ENCODE data around the gene CCNI2. TPM values are rescaled to one million over a fixed set of nuclear protein-coding genes. Genes with fewer than 3 reads are reported as not detected.

Gene CCNI2
- total RNA-seq, 1 donor from 2014 or later = 0.55 TPM

- TF ChIP-seq CTCF (IDR thresholded peaks at IDR 0.05) = no peak
- peaks cover 15% of the 10 kb centered on the region for H3K4me1 ChIP-seq
- intact Hi-C loops (cut with DNase I) = no loop called here
- H3K27me3 ChIP-seq = no peaks in the 10 kb centered on the region
- H3K4me3 ChIP-seq = peak overlapping the region; percentile 87
- H3K27ac ChIP-seq = no peak overlapping the region
- no peak for ATAC-seq
- no peaks in the 10 kb centered on the region for H3K9me3 ChIP-seq
- H3K36me3 ChIP-seq = no peaks in the 10 kb centered on the region
- no peak for DNase-seq
Observed at GRCh38 chr5:132737982-132738681, 9.1 kb upstream of the CCNI2 start.

GRCh38 chr5:132739232-132739631 lies 8.0 kb upstream of the CCNI2 start:
- intact Hi-C loops (cut with DNase I) = no loop called here
- H3K4me3 ChIP-seq = no peak overlapping the region
- H3K36me3 ChIP-seq = no peaks in the 10 kb centered on the region
- ATAC-seq = no peak
- DNase-seq = no peak
- no peak overlapping the region for H3K27ac ChIP-seq
- no peak for TF ChIP-seq CTCF (IDR thresholded peaks at IDR 0.05)
- no peaks in the 10 kb centered on the region for H3K9me3 ChIP-seq
- H3K27me3 ChIP-seq = no peaks in the 10 kb centered on the region
- H3K4me1 ChIP-seq = peaks cover 15% of the 10 kb centered on the region

- intact Hi-C loops (cut with DNase I) = no loop called here
- peaks cover 6% of the 10 kb centered on the region for H3K4me1 ChIP-seq
- DNase-seq = no peak
- no peak overlapping the region for H3K4me3 ChIP-seq
- H3K9me3 ChIP-seq = no peaks in the 10 kb centered on the region
- no peak overlapping the region for H3K27ac ChIP-seq
- H3K27me3 ChIP-seq = peaks cover 18% of the 10 kb centered on the region
- TF ChIP-seq CTCF (IDR thresholded peaks at IDR 0.05) = no peak
- no peak for ATAC-seq
- no peaks in the 10 kb centered on the region for H3K36me3 ChIP-seq
Observed at GRCh38 chr5:132742158-132742557, 5.1 kb upstream of the CCNI2 start.

- peaks cover 22% of the 10 kb centered on the region for H3K27me3 ChIP-seq
- intact Hi-C loops (cut with DNase I) = no loop called here
- H3K27ac ChIP-seq = no peak overlapping the region
- H3K4me1 ChIP-seq = peaks cover 6% of the 10 kb centered on the region
- H3K36me3 ChIP-seq = no peaks in the 10 kb centered on the region
- TF ChIP-seq CTCF (IDR thresholded peaks at IDR 0.05) = no peak
- DNase-seq (no peak), ATAC-seq (no peak)
- no peaks in the 10 kb centered on the region for H3K9me3 ChIP-seq
- no peak overlapping the region for H3K4me3 ChIP-seq
Observed at GRCh38 chr5:132742626-132743025, 4.6 kb upstream of the CCNI2 start.

GRCh38 chr5:132744659-132745058 lies 2.6 kb upstream of the CCNI2 start:
- ATAC-seq (no peak), DNase-seq (no peak)
- TF ChIP-seq CTCF (IDR thresholded peaks at IDR 0.05) = no peak
- Histone ChIP-seq H3K27ac (no peak overlapping the region), H3K4me3 (no peak overlapping the region), H3K36me3 (no peaks in the 10 kb centered on the region), H3K9me3 (no peaks in the 10 kb centered on the region), H3K4me1 (peaks cover 6% of the 10 kb centered on the region), H3K27me3 (peaks cover 24% of the 10 kb centered on the region)
- intact Hi-C loops (cut with DNase I) = no loop called here

GRCh38 chr5:132746592-132746953 lies 653 bp upstream of the CCNI2 start:
- peaks cover 24% of the 10 kb centered on the region for H3K27me3 ChIP-seq
- no peaks in the 10 kb centered on the region for H3K9me3 ChIP-seq
- H3K4me1 ChIP-seq = peaks cover 6% of the 10 kb centered on the region
- no peak for DNase-seq
- intact Hi-C loops (cut with DNase I) = no loop called here
- peak overlapping the region; percentile 52 for H3K4me3 ChIP-seq
- H3K27ac ChIP-seq = no peak overlapping the region
- no peaks in the 10 kb centered on the region for H3K36me3 ChIP-seq
- TF ChIP-seq CTCF (IDR thresholded peaks at IDR 0.05) = no peak
- ATAC-seq = no peak
